SK-N-SH treated with all-trans-retinoic acid at 6 μM for 48 hours (cell line): ENCODE measurements around the gene MESD.

Source experiments
- ATAC-seq: fragments of 200-7000 bp; cut with Tn5 transposase; 3 replicates; pipeline ENCODE4 v1.9.1; 2020; ENCODE audit warnings: mild to moderate bottlenecking, moderate library complexity
- ARNTL ChIP-seq: fragments of 450-650 bp; formaldehyde crosslinking; IDR thresholded peaks from 2 replicates; pipeline ENCODE4 v1.5.0; 2020; ENCODE audit warnings: low read depth, mild to moderate bottlenecking, moderate library complexity, borderline replicate concordance
- BACH2 ChIP-seq: fragments of 250-450 bp; sonication (Bioruptor Pico); IDR thresholded peaks from 2 replicates; pipeline ENCODE4 v1.9.0; 2021; ENCODE audit warnings: mild to moderate bottlenecking, borderline replicate concordance
- CSDC2 ChIP-seq: fragments of 250-450 bp; sonication (Bioruptor Pico); IDR thresholded peaks from 2 replicates; pipeline ENCODE4 v1.5.0; 2020; ENCODE audit warnings: mild to moderate bottlenecking, moderate library complexity
- ESRRG ChIP-seq: fragments of 250-450 bp; sonication (Bioruptor Pico); IDR thresholded peaks from 2 replicates; pipeline ENCODE4 v1.6.1; 2021; ENCODE audit warnings: mild to moderate bottlenecking
- GLIS3 ChIP-seq: fragments of 250-450 bp; sonication (Bioruptor Pico); IDR thresholded peaks from 2 replicates; pipeline ENCODE4 v1.5.0; 2020; ENCODE audit warnings: mild to moderate bottlenecking, moderate library complexity
- ISL1 ChIP-seq: fragments of 250-450 bp; sonication (Bioruptor Pico); IDR thresholded peaks from 2 replicates; pipeline ENCODE4 v2.1.2; 2022; ENCODE audit warnings: mild to moderate bottlenecking, moderate library complexity
- OSR1 ChIP-seq: fragments of 250-450 bp; sonication (Bioruptor Pico); IDR thresholded peaks from 2 replicates; pipeline ENCODE4 v1.8.0; 2022; ENCODE audit warnings: moderate library complexity, mild to moderate bottlenecking, inconsistent platforms
- PPARA ChIP-seq: fragments of 250-450 bp; sonication (Bioruptor Pico); IDR thresholded peaks from 2 replicates; pipeline ENCODE4 v1.5.0; 2020; ENCODE audit warnings: mild to moderate bottlenecking, borderline replicate concordance
- SNAI2 ChIP-seq: fragments of 250-450 bp; sonication (Bioruptor Pico); IDR thresholded peaks from 2 replicates; pipeline ENCODE4 v1.5.0; 2020; ENCODE audit warnings: mild to moderate bottlenecking, moderate library complexity
- TCF4 ChIP-seq: fragments of 250-450 bp; sonication (Bioruptor Pico); IDR thresholded peaks from 2 replicates; pipeline ENCODE4 v1.8.0; 2021; ENCODE audit warnings: mild to moderate bottlenecking, moderate library complexity, borderline replicate concordance
- TOX ChIP-seq: fragments of 250-450 bp; sonication (Bioruptor Pico); IDR thresholded peaks from 2 replicates; pipeline ENCODE4 v1.8.0; 2021; ENCODE audit warnings: mild to moderate bottlenecking, moderate library complexity, borderline replicate concordance
- ZFP3 ChIP-seq: fragments of 250-450 bp; sonication (Bioruptor Pico); IDR thresholded peaks from 2 replicates; pipeline ENCODE4 v1.5.0; 2020; ENCODE audit warnings: mild to moderate bottlenecking, moderate library complexity
- ZNF70 ChIP-seq: fragments of 450-650 bp; formaldehyde crosslinking; IDR thresholded peaks from 2 replicates; pipeline ENCODE4 v1.5.0; 2020; ENCODE audit warnings: mild to moderate bottlenecking, moderate library complexity
- ZNF8 ChIP-seq: fragments of 450-650 bp; formaldehyde crosslinking; IDR thresholded peaks from 2 replicates; pipeline ENCODE4 v1.5.0; 2020; ENCODE audit warnings: mild to moderate bottlenecking, moderate library complexity
- TF ChIP-seq, protein P1 (sequence below): fragments of 250-450 bp; sonication (Bioruptor Pico); IDR thresholded peaks from 2 replicates; pipeline ENCODE4 v1.5.0; 2020; ENCODE audit warnings: mild to moderate bottlenecking, moderate library complexity
- TF ChIP-seq, protein P2 (sequence below): fragments of 250-450 bp; sonication (Bioruptor Pico); IDR thresholded peaks from 2 replicates; pipeline ENCODE4 v1.5.1; 2020; ENCODE audit warnings: low read depth, mild to moderate bottlenecking, moderate library complexity
- TF ChIP-seq, protein P3 (sequence below): fragments of 250-450 bp; sonication (Bioruptor Pico); IDR thresholded peaks from 2 replicates; pipeline ENCODE4 v1.8.0; 2021; ENCODE audit warnings: low read depth, mild to moderate bottlenecking, moderate library complexity, borderline replicate concordance
- TF ChIP-seq, protein P4 (sequence below): fragments of 250-450 bp; sonication (Bioruptor Pico); IDR thresholded peaks from 2 replicates; pipeline ENCODE4 v1.5.1; 2021; ENCODE audit warnings: mild to moderate bottlenecking, moderate library complexity

Gene MESD

DNA sequence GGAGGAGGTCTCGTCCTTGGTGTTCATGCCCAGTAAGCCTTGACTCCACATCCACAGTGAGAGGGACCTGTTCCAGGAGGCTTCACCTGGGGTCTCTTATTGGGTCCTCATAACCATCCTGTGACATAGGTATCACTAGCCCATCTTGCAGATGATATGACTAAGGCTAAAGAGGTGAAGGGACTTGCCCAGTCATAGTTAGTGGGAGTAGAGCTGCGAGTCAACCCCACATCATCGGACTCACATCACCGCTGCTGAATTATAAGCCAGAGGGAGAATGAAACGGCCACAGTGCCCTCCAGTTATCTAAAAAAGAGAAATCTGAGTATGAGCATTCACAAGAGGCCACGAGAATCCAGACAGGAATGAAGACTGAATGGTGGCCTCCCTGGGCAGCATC lies 66.0 kb downstream of the MESD start:
- no peak for ATAC-seq
- TF ChIP-seq ZNF70 (CRISPR knock-in tag) (no peak), GLIS3 (no peak), ZNF8 (CRISPR knock-in tag) (no peak), TCF4 (CRISPR knock-in tag) (no peak), PPARA (CRISPR knock-in tag) (no peak), ISL1 (no peak), TOX (CRISPR knock-in tag) (no peak), ZFP3 (CRISPR knock-in tag) (no peak), BACH2 (CRISPR knock-in tag) (no peak), ESRRG (CRISPR knock-in tag) (no peak), CSDC2 (CRISPR knock-in tag) (no peak)
- TF ChIP-seq, protein P1, sequence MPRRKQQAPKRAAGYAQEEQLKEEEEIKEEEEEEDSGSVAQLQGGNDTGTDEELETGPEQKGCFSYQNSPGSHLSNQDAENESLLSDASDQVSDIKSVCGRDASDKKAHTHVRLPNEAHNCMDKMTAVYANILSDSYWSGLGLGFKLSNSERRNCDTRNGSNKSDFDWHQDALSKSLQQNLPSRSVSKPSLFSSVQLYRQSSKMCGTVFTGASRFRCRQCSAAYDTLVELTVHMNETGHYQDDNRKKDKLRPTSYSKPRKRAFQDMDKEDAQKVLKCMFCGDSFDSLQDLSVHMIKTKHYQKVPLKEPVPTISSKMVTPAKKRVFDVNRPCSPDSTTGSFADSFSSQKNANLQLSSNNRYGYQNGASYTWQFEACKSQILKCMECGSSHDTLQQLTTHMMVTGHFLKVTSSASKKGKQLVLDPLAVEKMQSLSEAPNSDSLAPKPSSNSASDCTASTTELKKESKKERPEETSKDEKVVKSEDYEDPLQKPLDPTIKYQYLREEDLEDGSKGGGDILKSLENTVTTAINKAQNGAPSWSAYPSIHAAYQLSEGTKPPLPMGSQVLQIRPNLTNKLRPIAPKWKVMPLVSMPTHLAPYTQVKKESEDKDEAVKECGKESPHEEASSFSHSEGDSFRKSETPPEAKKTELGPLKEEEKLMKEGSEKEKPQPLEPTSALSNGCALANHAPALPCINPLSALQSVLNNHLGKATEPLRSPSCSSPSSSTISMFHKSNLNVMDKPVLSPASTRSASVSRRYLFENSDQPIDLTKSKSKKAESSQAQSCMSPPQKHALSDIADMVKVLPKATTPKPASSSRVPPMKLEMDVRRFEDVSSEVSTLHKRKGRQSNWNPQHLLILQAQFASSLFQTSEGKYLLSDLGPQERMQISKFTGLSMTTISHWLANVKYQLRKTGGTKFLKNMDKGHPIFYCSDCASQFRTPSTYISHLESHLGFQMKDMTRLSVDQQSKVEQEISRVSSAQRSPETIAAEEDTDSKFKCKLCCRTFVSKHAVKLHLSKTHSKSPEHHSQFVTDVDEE, result no peak
- TF ChIP-seq, protein P2, sequence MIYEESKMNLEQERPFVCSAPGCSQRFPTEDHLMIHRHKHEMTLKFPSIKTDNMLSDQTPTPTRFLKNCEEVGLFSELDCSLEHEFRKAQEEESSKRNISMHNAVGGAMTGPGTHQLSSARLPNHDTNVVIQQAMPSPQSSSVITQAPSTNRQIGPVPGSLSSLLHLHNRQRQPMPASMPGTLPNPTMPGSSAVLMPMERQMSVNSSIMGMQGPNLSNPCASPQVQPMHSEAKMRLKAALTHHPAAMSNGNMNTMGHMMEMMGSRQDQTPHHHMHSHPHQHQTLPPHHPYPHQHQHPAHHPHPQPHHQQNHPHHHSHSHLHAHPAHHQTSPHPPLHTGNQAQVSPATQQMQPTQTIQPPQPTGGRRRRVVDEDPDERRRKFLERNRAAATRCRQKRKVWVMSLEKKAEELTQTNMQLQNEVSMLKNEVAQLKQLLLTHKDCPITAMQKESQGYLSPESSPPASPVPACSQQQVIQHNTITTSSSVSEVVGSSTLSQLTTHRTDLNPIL (CRISPR knock-in tag), result no peak
- TF ChIP-seq, protein P3, sequence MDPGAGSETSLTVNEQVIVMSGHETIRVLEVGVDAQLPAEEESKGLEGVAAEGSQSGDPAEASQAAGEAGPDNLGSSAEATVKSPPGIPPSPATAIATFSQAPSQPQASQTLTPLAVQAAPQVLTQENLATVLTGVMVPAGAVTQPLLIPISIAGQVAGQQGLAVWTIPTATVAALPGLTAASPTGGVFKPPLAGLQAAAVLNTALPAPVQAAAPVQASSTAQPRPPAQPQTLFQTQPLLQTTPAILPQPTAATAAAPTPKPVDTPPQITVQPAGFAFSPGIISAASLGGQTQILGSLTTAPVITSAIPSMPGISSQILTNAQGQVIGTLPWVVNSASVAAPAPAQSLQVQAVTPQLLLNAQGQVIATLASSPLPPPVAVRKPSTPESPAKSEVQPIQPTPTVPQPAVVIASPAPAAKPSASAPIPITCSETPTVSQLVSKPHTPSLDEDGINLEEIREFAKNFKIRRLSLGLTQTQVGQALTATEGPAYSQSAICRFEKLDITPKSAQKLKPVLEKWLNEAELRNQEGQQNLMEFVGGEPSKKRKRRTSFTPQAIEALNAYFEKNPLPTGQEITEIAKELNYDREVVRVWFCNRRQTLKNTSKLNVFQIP, result no peak

DNA sequence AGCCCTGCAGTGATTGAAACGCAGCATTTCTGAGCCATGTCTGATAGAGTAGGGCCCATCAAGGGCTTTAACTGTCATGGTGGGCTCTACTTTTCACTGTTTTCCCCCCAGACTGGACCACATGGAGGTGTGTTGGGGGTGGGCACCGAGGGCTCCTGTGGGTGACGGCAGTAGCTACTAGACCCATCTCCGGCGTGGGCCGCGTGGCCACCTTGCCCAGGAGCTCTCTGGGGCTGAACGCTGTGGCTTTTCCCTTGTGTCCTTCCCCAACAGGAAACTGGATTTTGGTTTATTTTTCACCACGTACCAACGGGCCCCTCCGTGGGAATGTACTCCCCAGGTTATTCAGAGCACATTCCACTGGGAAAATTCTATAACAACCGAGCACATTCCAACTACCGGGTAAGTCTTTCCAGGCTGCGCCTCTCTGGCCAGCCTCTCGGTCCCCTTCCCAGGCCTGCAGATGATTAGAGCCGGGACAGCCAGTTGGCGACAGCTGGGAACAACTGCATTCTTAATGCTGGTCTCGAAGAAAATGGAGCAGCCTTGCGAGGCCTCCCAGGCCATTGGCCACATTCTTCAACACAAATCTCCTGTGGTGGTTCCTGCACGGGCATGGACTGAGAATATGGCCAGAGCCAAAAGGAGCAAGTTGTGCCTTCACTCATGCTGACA lies 67.7 kb downstream of the MESD start:
- no peak for ATAC-seq
- TF ChIP-seq, protein P1, result no peak
- TF ChIP-seq TOX (CRISPR knock-in tag), result no peak
- TF ChIP-seq, protein P2 (CRISPR knock-in tag), result no peak
- TF ChIP-seq ARNTL (CRISPR knock-in tag), result no peak
- no peak for TF ChIP-seq SNAI2 (CRISPR knock-in tag)
- no peak for TF ChIP-seq PPARA (CRISPR knock-in tag)
- no peak for TF ChIP-seq OSR1 (CRISPR knock-in tag)
- no peak for TF ChIP-seq CSDC2 (CRISPR knock-in tag)
- TF ChIP-seq, protein P4, sequence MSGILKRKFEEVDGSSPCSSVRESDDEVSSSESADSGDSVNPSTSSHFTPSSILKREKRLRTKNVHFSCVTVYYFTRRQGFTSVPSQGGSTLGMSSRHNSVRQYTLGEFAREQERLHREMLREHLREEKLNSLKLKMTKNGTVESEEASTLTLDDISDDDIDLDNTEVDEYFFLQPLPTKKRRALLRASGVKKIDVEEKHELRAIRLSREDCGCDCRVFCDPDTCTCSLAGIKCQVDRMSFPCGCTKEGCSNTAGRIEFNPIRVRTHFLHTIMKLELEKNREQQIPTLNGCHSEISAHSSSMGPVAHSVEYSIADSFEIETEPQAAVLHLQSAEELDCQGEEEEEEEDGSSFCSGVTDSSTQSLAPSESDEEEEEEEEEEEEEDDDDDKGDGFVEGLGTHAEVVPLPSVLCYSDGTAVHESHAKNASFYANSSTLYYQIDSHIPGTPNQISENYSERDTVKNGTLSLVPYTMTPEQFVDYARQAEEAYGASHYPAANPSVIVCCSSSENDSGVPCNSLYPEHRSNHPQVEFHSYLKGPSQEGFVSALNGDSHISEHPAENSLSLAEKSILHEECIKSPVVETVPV (CRISPR knock-in tag), result no peak
